ENCODE data around the gene KCNQ5. TPM values are rescaled to one million over a fixed set of nuclear protein-coding genes. Genes with fewer than 3 reads are reported as not detected.

KCNQ5 gene
- total and polyA plus RNA-seq, 2 of the 8 experiments (the other 6 are each of a cell fraction or from before 2014, with no cell fraction given) = 0.83 to 1.2 TPM

- peak; percentile 92 for TF ChIP-seq BACH1 (IDR thresholded peaks at IDR 0.05; ENCODE audit: low read length)
- TF ChIP-seq RAD21 (IDR thresholded peaks at IDR 0.05 in 1 of 2, conservative IDR thresholded peaks at IDR 0.05 in 1 of 2; ENCODE audit: low read depth in 2 of 2, low read length in 2 of 2) = no peak; a peak in 1 of 4 replicates
- TF ChIP-seq MAFK (IDR thresholded peaks at IDR 0.05; ENCODE audit: low read depth, low read length) = peak; percentile 63; the same call in 1 of the 2 replicates
- TF ChIP-seq CTCF (IDR thresholded peaks at IDR 0.05; ENCODE audit: control extremely low read depth in 1 of 3, insufficient read depth in 1 of 3, low read depth in 1 of 3, low read length in 3 of 3) = peak in 1 of 3 experiments; percentile 5; a peak in 1 of 4 replicates
- no peaks in the 10 kb centered on the region for H3K79me1 ChIP-seq (ENCODE audit: low read depth, low read length)
- H3K18ac ChIP-seq (ENCODE audit: extremely low read depth, low read length) = no peak overlapping the region
- no peak overlapping the region for H3K4me3 ChIP-seq (ENCODE audit: extremely low read depth in 1 of 4, insufficient read depth in 2 of 4, low read depth in 3 of 4, low read length in 4 of 4)
- no peaks in the 10 kb centered on the region for H3K27me3 ChIP-seq (replicated peaks in 1 of 4; ENCODE audit: control insufficient read depth in 3 of 4, extremely low read depth in 1 of 4, insufficient read depth in 3 of 4, low read length in 3 of 4)
- FAIRE-seq (no peak), DNase-seq (ENCODE audit: low read depth in 1 of 2, low spot score in 2 of 2) (no peak)
- H2BK5ac ChIP-seq (ENCODE audit: low read depth, low read length) = no peak overlapping the region
- H2BK120ac ChIP-seq (replicated peaks; ENCODE audit: low read depth, low read length) = no peak overlapping the region
- 84% methylated on average over 2 of the region's 2 CpGs; no CpG with 5 or more reads in 1 of the 2 experiments for WGBS, 2 experiments (ENCODE audit: extremely low coverage in 1 of 2, insufficient coverage in 1 of 2, insufficient read length in 1 of 2, insufficient replicate concordance in 2 of 2, low coverage in 1 of 2, low lambda C conversion rate in 2 of 2, missing lambda C conversion rate in 1 of 2)
- H3K79me2 ChIP-seq (ENCODE audit: control insufficient read depth in 1 of 2, insufficient read depth in 2 of 2, low read length in 2 of 2) = no peaks in the 10 kb centered on the region
- no peaks in the 10 kb centered on the region for H4K20me1 ChIP-seq (replicated peaks in 1 of 2; ENCODE audit: control insufficient read depth in 1 of 2, insufficient read depth in 2 of 2, low read length in 2 of 2)
- H3K56ac ChIP-seq (replicated peaks; ENCODE audit: insufficient read length, low read depth, low read length) = no peak overlapping the region
- H3K4ac ChIP-seq (replicated peaks; ENCODE audit: insufficient read length, low read depth, low read length) = no peak overlapping the region
- H3K23ac ChIP-seq (ENCODE audit: insufficient read length) = no peak overlapping the region
- no peak overlapping the region for H3K4me2 ChIP-seq (ENCODE audit: insufficient read depth in 1 of 2, low read depth in 2 of 2, low read length in 2 of 2)
- H3K36me3 ChIP-seq (ENCODE audit: control insufficient read depth in 2 of 4, insufficient read depth in 4 of 4, low read length in 3 of 4) = no peaks in the 10 kb centered on the region
- no peak overlapping the region for H4K5ac ChIP-seq (ENCODE audit: insufficient read length, low read depth, low read length)
- no peak overlapping the region for H4K8ac ChIP-seq (ENCODE audit: extremely low read depth, insufficient read depth, low read length)
- H2AK5ac ChIP-seq (ENCODE audit: low read depth, low read length) = no peak overlapping the region
- CTCF ChIA-PET (ENCODE audit: partially characterized antibody) = interaction anchor here (1.3 to 1.6 kb wide), 2 partner anchors 9 to 451 kb away, joined by 3 to 4 read pairs; no protein-coding TSS in a partner anchor
- no peak overlapping the region for H2BK20ac ChIP-seq (ENCODE audit: low read length)
- H2BK15ac ChIP-seq (ENCODE audit: low read length) = no peak overlapping the region
- H3K4me1 ChIP-seq (replicated peaks in 1 of 4; ENCODE audit: control insufficient read depth in 3 of 4, insufficient read depth in 4 of 4, low read length in 3 of 4) = peaks cover 0 to 7% (median 3%) of the 10 kb centered on the region in 4 experiments; a peak in 3 of 7 replicates
- no peak overlapping the region for H3K14ac ChIP-seq (ENCODE audit: insufficient read length)
- H3K27ac ChIP-seq (ENCODE audit: low read depth, low read length) = no peak overlapping the region
- no peak overlapping the region for H2AFZ ChIP-seq (ENCODE audit: low read length)
- no peak overlapping the region for H4K91ac ChIP-seq (replicated peaks; ENCODE audit: insufficient read length, low read length)
- no peaks in the 10 kb centered on the region for H3K9me3 ChIP-seq (ENCODE audit: insufficient read depth in 2 of 2, low read depth in 1 of 2, low read length in 1 of 2)
- no peaks in the 10 kb centered on the region for H3K23me2 ChIP-seq (ENCODE audit: low read depth, low read length)
- no peak overlapping the region for H2BK12ac ChIP-seq (ENCODE audit: low read depth, low read length)
- POLR2A ChIA-PET (ENCODE audit: partially characterized antibody) = interaction anchor here (0.6 to 1.1 kb wide), 2 partner anchors 8 to 435 kb away, joined by 3 to 4 read pairs; no protein-coding TSS in a partner anchor
- no peak overlapping the region for H3K9ac ChIP-seq (replicated peaks in 1 of 4; ENCODE audit: extremely low read depth in 1 of 4, low read depth in 3 of 4, low read length in 3 of 4)
Observed at GRCh38 chr6:73073238-73073637, 451.4 kb downstream of the KCNQ5 start.

Data from H1 (cell line).